KMS-11 (cell line): Measurements from ENCODE around the gene ATAD3A.
"Not testable (repeated sequence)": the region's sequence is repeated elsewhere in the genome, so short reads cannot be mapped to it uniquely, and the experiment has no call there.

Experiments
- H2AFZ ChIP-seq: fragments of 200-600 bp; sonication (generic); 2 replicates; pipeline ENCODE4 v1.6.1; 2016; ENCODE audit warnings: antibody characterized with exemption, mixed run types, low read depth
- H3K27ac ChIP-seq: fragments of 200-600 bp; sonication (generic); 2 replicates; pipeline ENCODE4 v1.6.1; 2016; ENCODE audit warnings: mild to moderate bottlenecking, mixed run types
- H3K27me3 ChIP-seq: fragments of 200-600 bp; sonication (generic); 2 replicates; pipeline ENCODE4 v1.6.1; 2017; ENCODE audit warnings: mild to moderate bottlenecking, low read depth, mixed run types, moderate library complexity; ENCODE audit not compliant: insufficient read depth
- H3K36me3 ChIP-seq: fragments of 200-600 bp; sonication (generic); 2 replicates; pipeline ENCODE4 v1.6.1; 2017; ENCODE audit warnings: mild to moderate bottlenecking, mixed run types; ENCODE audit not compliant: insufficient read depth
- H3K4me1 ChIP-seq: fragments of 200-600 bp; sonication (generic); 2 replicates; pipeline ENCODE4 v1.6.1; 2016; ENCODE audit warnings: mild to moderate bottlenecking, low read depth, mixed run types; ENCODE audit not compliant: poor library complexity, severe bottlenecking
- H3K4me2 ChIP-seq: fragments of 200-600 bp; sonication (generic); 2 replicates; pipeline ENCODE4 v1.7.0; 2016; ENCODE audit warnings: mild to moderate bottlenecking, mixed run types
- H3K4me3 ChIP-seq: fragments of 200-600 bp; sonication (generic); IDR thresholded peaks from 2 replicates; pipeline ENCODE4 v1.6.1; 2017; ENCODE audit warnings: low read depth, low read length, mixed read lengths; ENCODE audit not compliant: insufficient read depth
- H3K79me2 ChIP-seq: fragments of 200-600 bp; sonication (generic); 2 replicates; pipeline ENCODE4 v1.6.1; 2016; ENCODE audit warnings: low read depth, mixed run types; ENCODE audit not compliant: insufficient read depth
- H3K9ac ChIP-seq: fragments of 200-600 bp; sonication (generic); 2 replicates; pipeline ENCODE4 v1.6.1; 2016; ENCODE audit warnings: mild to moderate bottlenecking, mixed run types
- H4K20me1 ChIP-seq: fragments of 200-600 bp; sonication (generic); 2 replicates; pipeline ENCODE4 v1.6.1; 2016; ENCODE audit warnings: mild to moderate bottlenecking, mixed run types; ENCODE audit not compliant: insufficient read depth
- TF ChIP-seq, protein P1 (sequence below): fragments of 200-600 bp; sonication (generic); conservative IDR thresholded peaks from 2 replicates; pipeline ENCODE4 v1.6.1; 2017; ENCODE audit warnings: low read depth, mild to moderate bottlenecking, antibody characterized with exemption, low read length, moderate library complexity, mixed read lengths

ATAD3A gene

GRCh38 chr1:1517973-1518620, 6.1 kb downstream of the ATAD3A start:
- H3K27ac ChIP-seq, result no peak overlapping the region
- H3K36me3 ChIP-seq, result peaks cover 5% of the 10 kb centered on the region; the same call in 1 of the 2 replicates

GRCh38 chr1:1518621-1519007, 6.7 kb downstream of the ATAD3A start:
- not testable (repeated sequence) for H3K27me3 ChIP-seq, H2AFZ ChIP-seq, H3K4me2 ChIP-seq, H3K9ac ChIP-seq, H3K36me3 ChIP-seq, H3K4me3 ChIP-seq, H4K20me1 ChIP-seq, H3K27ac ChIP-seq, H3K4me1 ChIP-seq
- H3K79me2 ChIP-seq, result peaks cover 35% of the 10 kb centered on the region

More at GRCh38 chr1:1517973-1518620, 6.1 kb downstream of the ATAD3A start:
- no peak overlapping the region for H3K4me3 ChIP-seq
- H2AFZ ChIP-seq, result no peak overlapping the region
- H3K4me2 ChIP-seq, result no peak overlapping the region
- peaks cover 39% of the 10 kb centered on the region for H3K79me2 ChIP-seq
- no peak overlapping the region for H3K9ac ChIP-seq
- TF ChIP-seq, protein P1, sequence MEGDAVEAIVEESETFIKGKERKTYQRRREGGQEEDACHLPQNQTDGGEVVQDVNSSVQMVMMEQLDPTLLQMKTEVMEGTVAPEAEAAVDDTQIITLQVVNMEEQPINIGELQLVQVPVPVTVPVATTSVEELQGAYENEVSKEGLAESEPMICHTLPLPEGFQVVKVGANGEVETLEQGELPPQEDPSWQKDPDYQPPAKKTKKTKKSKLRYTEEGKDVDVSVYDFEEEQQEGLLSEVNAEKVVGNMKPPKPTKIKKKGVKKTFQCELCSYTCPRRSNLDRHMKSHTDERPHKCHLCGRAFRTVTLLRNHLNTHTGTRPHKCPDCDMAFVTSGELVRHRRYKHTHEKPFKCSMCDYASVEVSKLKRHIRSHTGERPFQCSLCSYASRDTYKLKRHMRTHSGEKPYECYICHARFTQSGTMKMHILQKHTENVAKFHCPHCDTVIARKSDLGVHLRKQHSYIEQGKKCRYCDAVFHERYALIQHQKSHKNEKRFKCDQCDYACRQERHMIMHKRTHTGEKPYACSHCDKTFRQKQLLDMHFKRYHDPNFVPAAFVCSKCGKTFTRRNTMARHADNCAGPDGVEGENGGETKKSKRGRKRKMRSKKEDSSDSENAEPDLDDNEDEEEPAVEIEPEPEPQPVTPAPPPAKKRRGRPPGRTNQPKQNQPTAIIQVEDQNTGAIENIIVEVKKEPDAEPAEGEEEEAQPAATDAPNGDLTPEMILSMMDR, result no peak
- H3K4me1 ChIP-seq, result no peaks in the 10 kb centered on the region
- H3K27me3 ChIP-seq, result no peaks in the 10 kb centered on the region
- no peaks in the 10 kb centered on the region for H4K20me1 ChIP-seq

- H3K27me3 ChIP-seq, H3K4me1 ChIP-seq, H4K20me1 ChIP-seq, H3K4me2 ChIP-seq, H3K27ac ChIP-seq, H3K4me3 ChIP-seq, H3K9ac ChIP-seq, H3K36me3 ChIP-seq, H2AFZ ChIP-seq: not testable (repeated sequence)
- H3K79me2 ChIP-seq, result peaks cover 22% of the 10 kb centered on the region
These were observed 8.0 kb downstream of the ATAD3A start for GRCh38 chr1:1519805-1520505.

DNA sequence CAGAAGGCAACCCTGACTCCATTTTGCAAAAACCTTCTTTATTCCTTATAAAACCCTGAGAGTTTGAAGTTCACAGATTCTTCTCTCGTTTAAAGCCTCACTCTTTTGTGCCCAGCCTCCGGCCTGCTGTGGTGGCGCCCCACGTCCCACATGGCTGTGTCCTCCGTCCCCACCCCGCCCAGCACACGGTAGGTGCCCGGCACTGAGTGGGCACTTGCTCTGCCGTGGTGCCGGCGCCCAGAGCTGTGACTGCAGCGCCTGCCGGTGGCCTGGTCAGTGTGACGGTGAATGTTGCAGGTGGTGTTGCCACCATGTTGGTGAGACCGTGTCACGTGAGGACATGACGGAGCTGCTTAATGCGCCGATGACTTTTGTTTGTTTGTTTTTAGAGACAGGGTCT, 9.4 kb downstream of the ATAD3A start:
- Histone ChIP-seq H2AFZ (no peak overlapping the region), H3K4me1 (no peaks in the 10 kb centered on the region), H3K9ac (no peak overlapping the region), H3K27ac (no peak overlapping the region), H3K4me2 (no peak overlapping the region), H3K27me3 (no peaks in the 10 kb centered on the region), H3K4me3 (no peak overlapping the region), H4K20me1 (no peaks in the 10 kb centered on the region), H3K36me3 (peaks cover 5% of the 10 kb centered on the region; the same call in 1 of the 2 replicates), H3K79me2 (peaks cover 11% of the 10 kb centered on the region; the same call in 1 of the 2 replicates)
- TF ChIP-seq, protein P1, result no peak

DNA sequence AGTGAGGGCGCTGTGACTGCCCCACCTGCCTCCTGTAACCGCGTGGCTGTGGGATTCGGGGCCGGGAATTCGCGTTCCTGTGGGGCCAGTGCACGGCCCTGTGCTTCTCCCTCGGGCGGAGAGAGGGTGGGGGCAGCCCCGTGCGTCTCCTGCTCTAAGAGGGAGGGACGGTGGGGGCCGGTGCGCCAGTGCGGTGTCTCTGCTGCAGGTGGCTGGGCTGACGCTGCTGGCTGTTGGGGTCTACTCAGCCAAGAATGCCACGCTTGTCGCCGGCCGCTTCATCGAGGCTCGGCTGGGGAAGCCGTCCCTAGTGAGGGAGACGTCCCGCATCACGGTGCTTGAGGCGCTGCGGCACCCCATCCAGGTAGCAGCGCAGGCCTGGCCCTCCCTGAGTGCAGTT, 10.6 kb downstream of the ATAD3A start:
- not testable (repeated sequence) for H3K4me1 ChIP-seq, H3K36me3 ChIP-seq, H3K4me3 ChIP-seq, H3K9ac ChIP-seq, H3K4me2 ChIP-seq, H4K20me1 ChIP-seq, H3K27ac ChIP-seq, H3K27me3 ChIP-seq, H2AFZ ChIP-seq, H3K79me2 ChIP-seq

GRCh38 chr1:1523226-1523625, 11.3 kb downstream of the ATAD3A start:
- H3K27me3 ChIP-seq, H3K4me2 ChIP-seq, H3K79me2 ChIP-seq, H3K4me1 ChIP-seq, H3K27ac ChIP-seq, H4K20me1 ChIP-seq, H3K4me3 ChIP-seq, H3K9ac ChIP-seq, H2AFZ ChIP-seq, H3K36me3 ChIP-seq: not testable (repeated sequence)

DNA sequence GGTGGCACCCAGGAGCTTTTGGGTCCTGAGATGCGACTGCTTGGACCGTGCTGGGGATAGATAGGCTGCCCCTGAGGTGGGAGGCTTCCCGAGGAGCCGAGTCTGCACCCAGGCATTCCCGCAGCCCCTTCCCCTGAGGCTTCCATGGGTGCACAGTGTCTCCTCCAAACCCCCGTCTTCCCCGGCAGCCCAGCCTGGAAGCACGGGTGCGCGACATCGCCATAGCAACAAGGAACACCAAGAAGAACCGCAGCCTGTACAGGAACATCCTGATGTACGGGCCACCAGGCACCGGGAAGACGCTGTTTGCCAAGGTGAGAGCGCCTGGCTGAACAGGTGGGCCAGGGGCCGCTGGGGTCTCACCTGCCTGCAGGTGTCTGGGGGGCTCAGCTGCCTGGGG, 11.7 kb downstream of the ATAD3A start:
- not testable (repeated sequence) for H3K27me3 ChIP-seq, H4K20me1 ChIP-seq, H3K4me3 ChIP-seq, H2AFZ ChIP-seq, H3K9ac ChIP-seq, H3K79me2 ChIP-seq, H3K4me1 ChIP-seq, H3K4me2 ChIP-seq, H3K27ac ChIP-seq
- H3K36me3 ChIP-seq, result peaks cover 10% of the 10 kb centered on the region; the same call in 1 of the 2 replicates

DNA sequence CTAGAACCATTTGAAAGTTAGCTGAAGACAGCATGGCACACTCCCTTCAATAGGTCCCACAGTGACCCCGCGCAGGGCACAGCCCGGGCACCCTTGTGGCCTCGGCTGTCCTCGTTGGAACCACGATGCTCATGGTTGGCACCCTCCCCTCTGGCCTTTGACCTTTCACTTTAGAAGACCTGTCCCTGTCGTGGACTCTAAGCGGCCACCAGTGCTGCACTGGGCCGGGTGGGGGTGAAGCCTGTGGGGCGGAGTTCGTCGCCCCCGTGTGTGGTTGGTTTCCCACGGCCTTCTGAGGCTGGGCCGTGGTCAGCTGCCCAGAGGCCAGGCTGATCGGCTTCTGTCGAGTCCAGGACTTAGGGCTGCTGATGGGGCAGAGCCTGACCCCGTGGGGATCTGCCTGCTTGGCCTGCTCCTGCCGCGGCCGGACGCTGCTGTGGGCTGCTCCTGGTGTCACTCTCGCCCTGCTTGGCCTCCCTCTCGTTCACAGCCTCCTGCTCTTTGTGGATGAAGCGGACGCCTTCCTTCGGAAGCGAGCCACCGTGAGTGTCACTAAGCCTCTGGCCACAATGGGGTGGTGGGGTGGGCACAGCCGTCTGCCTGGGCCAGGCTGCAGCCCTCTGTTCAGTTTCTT, 12.9 kb downstream of the ATAD3A start:
- peaks cover 12% of the 10 kb centered on the region; the same call in 1 of the 2 replicates for H3K36me3 ChIP-seq
- not testable (repeated sequence) for H2AFZ ChIP-seq, H3K27me3 ChIP-seq, H3K4me3 ChIP-seq, H3K4me1 ChIP-seq, H3K9ac ChIP-seq, H3K27ac ChIP-seq, H3K79me2 ChIP-seq, H4K20me1 ChIP-seq, H3K4me2 ChIP-seq
